Measurements from ENCODE around the gene PELI2. TPM values are rescaled to one million over a fixed set of nuclear protein-coding genes. Genes with fewer than 3 reads are reported as not detected.

The PELI2 gene
- total and polyA plus RNA-seq, 2 experiments from 2014 or later, result 4.3 to 16.1 TPM

DNA sequence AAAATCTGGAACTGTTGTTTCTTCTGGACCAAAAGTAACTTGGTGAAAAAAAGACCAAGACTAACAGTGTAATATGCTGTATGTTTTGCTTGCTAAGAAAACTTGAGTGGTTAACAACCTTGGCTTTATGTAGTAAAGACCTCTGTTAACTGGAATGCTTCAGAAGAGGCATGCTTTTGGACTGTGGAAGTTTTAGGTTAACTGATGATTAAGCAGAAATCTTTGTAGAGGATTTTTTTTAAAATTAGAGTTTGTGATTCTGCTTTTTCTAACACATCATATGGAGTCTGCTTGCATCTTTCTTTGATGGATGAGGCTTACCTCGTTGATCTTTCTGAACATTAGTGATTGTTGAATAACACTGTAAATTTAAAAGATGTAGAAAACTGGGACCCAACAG, 17.5 kb downstream of the PELI2 start:
- H3K9me3 ChIP-seq (ENCODE audit: low read depth), result no peaks in the 10 kb centered on the region
- no peaks in the 10 kb centered on the region for H3K9me2 ChIP-seq (replicated peaks; ENCODE audit: insufficient read depth)
- no peak for TF ChIP-seq EZH2 (IDR thresholded peaks at IDR 0.05; ENCODE audit: borderline replicate concordance)
- TF ChIP-seq, protein P1, sequence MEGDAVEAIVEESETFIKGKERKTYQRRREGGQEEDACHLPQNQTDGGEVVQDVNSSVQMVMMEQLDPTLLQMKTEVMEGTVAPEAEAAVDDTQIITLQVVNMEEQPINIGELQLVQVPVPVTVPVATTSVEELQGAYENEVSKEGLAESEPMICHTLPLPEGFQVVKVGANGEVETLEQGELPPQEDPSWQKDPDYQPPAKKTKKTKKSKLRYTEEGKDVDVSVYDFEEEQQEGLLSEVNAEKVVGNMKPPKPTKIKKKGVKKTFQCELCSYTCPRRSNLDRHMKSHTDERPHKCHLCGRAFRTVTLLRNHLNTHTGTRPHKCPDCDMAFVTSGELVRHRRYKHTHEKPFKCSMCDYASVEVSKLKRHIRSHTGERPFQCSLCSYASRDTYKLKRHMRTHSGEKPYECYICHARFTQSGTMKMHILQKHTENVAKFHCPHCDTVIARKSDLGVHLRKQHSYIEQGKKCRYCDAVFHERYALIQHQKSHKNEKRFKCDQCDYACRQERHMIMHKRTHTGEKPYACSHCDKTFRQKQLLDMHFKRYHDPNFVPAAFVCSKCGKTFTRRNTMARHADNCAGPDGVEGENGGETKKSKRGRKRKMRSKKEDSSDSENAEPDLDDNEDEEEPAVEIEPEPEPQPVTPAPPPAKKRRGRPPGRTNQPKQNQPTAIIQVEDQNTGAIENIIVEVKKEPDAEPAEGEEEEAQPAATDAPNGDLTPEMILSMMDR (IDR thresholded peaks at IDR 0.05; ENCODE audit: poor library complexity), result no peak
- no peak for TF ChIP-seq EZH2phosphoT487 (IDR thresholded peaks at IDR 0.05; ENCODE audit: low read depth, severe bottlenecking, unreplicated experiment)
- WGBS (ENCODE audit: low lambda C conversion rate, missing lambda C conversion rate), result 97% methylated on average over 1 of the region's 1 CpG
- peaks cover 32% of the 10 kb centered on the region for H4K20me1 ChIP-seq (ENCODE audit: insufficient read depth, poor library complexity, severe bottlenecking)
- H3K36me3 ChIP-seq (replicated peaks; ENCODE audit: insufficient read depth, low read depth), result no peaks in the 10 kb centered on the region
- H3K4me3 ChIP-seq, result no peak overlapping the region
- peaks cover 10% of the 10 kb centered on the region for H3K4me1 ChIP-seq (ENCODE audit: insufficient read depth)
- no peak for DNase-seq (ENCODE audit: low spot score)
- H2AFZ ChIP-seq, result no peak overlapping the region
- no peak overlapping the region for H3K27ac ChIP-seq
- H3K4me2 ChIP-seq, result no peak overlapping the region
- H3K79me2 ChIP-seq, result peaks cover 80% of the 10 kb centered on the region
- H3K27me3 ChIP-seq, result peaks cover 3% of the 10 kb centered on the region

DNA sequence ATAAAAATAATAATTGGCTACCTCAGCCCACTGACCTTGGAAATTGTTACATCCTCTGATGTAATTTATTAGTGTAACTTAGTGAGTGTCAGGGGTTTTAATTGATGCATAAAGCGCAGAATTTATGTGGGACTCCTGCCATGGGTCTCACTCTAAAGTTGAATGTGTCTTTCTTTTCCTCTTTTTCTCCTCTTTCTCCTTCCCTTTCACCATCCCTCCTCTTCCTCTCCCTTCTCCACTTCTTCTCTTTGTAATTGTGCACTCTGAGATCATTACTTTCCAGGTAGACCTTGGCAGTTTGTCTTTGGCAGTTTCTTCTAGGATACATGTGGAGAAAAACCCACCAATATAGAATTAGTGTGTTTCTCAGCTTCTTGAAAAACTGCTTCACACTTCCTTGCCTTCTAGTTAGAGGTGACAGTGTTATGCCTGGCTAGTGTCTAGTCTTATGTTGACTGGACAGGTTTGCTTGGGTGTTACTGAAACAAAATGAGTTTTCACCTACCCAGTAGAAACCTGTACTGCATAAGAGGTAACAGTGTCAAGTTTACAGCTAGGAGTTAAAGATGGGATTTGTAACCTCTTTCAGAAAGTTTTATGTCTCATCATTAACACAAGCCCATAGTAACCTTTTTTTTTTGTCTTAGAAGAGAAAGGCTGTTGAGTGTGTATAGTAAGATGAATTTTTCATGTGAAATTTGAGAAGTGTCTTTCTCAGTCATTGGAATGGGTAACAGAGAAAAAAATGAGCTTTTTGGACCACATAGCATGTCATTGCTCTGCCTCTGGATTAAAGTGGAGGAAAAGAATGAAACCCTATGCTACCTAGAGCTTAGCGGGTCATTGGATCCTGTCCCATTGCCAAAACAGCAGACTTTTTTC, 18.6 kb downstream of the PELI2 start:
- H3K9me3 ChIP-seq (ENCODE audit: low read depth), result no peaks in the 10 kb centered on the region
- H3K4me1 ChIP-seq (ENCODE audit: insufficient read depth), result peaks cover 4% of the 10 kb centered on the region
- H3K9me2 ChIP-seq (replicated peaks; ENCODE audit: insufficient read depth), result no peaks in the 10 kb centered on the region
- peaks cover 25% of the 10 kb centered on the region for H4K20me1 ChIP-seq (ENCODE audit: insufficient read depth, poor library complexity, severe bottlenecking)
- no peak overlapping the region for H3K4me3 ChIP-seq
- H3K27ac ChIP-seq, result no peak overlapping the region
- H3K27me3 ChIP-seq, result peaks cover 3% of the 10 kb centered on the region
- H3K36me3 ChIP-seq (replicated peaks; ENCODE audit: insufficient read depth, low read depth), result no peaks in the 10 kb centered on the region
- no peak for TF ChIP-seq EZH2phosphoT487 (IDR thresholded peaks at IDR 0.05; ENCODE audit: low read depth, severe bottlenecking, unreplicated experiment)
- TF ChIP-seq, protein P1 (IDR thresholded peaks at IDR 0.05; ENCODE audit: poor library complexity), result no peak
- TF ChIP-seq EZH2 (IDR thresholded peaks at IDR 0.05; ENCODE audit: borderline replicate concordance), result no peak
- no peak overlapping the region for H2AFZ ChIP-seq
- no peak overlapping the region for H3K4me2 ChIP-seq
- WGBS (ENCODE audit: low lambda C conversion rate, missing lambda C conversion rate), result 81% methylated on average over 2 of the region's 2 CpGs
- DNase-seq (ENCODE audit: low spot score), result no peak
- H3K79me2 ChIP-seq, result peaks cover 81% of the 10 kb centered on the region

DNA sequence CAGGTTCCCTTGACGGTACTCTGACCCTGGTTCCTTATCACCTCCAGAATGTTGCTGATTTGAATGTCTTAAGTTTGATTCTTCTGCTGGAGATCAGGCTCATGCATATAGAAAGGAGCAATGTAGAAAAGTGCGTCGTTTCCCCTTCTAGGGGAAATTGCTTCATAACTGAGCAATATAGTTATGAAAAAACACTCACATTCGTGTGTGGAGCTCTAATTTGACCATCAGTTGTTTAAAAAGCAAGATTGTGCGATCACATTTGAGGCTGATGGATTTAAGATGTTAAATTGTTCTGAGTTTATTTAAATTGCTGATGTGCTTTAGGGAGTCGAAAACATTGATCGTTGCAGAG, 19.2 kb downstream of the PELI2 start:
- peaks cover 20% of the 10 kb centered on the region for H4K20me1 ChIP-seq (ENCODE audit: insufficient read depth, poor library complexity, severe bottlenecking)
- H2AFZ ChIP-seq, result no peak overlapping the region
- no peaks in the 10 kb centered on the region for H3K9me3 ChIP-seq (ENCODE audit: low read depth)
- H3K27ac ChIP-seq, result no peak overlapping the region
- TF ChIP-seq EZH2phosphoT487 (IDR thresholded peaks at IDR 0.05; ENCODE audit: low read depth, severe bottlenecking, unreplicated experiment) (no peak), EZH2 (IDR thresholded peaks at IDR 0.05; ENCODE audit: borderline replicate concordance) (no peak)
- TF ChIP-seq, protein P1 (IDR thresholded peaks at IDR 0.05; ENCODE audit: poor library complexity), result no peak
- H3K9me2 ChIP-seq (replicated peaks; ENCODE audit: insufficient read depth), result no peaks in the 10 kb centered on the region
- no peak overlapping the region for H3K4me2 ChIP-seq
- H3K36me3 ChIP-seq (replicated peaks; ENCODE audit: insufficient read depth, low read depth), result no peaks in the 10 kb centered on the region
- DNase-seq (ENCODE audit: low spot score), result no peak
- no peaks in the 10 kb centered on the region for H3K4me1 ChIP-seq (ENCODE audit: insufficient read depth)
- WGBS (ENCODE audit: low lambda C conversion rate, missing lambda C conversion rate), result 80% methylated on average over 7 of the region's 7 CpGs
- H3K4me3 ChIP-seq, result no peak overlapping the region
- H3K79me2 ChIP-seq, result peaks cover 77% of the 10 kb centered on the region
- peaks cover 3% of the 10 kb centered on the region for H3K27me3 ChIP-seq

All from hepatocyte (in vitro differentiated cells).